Raji (cell line): Measurements from ENCODE around the gene KANSL1L.

Source experiments
- POLR2A ChIP-seq: IDR thresholded peaks from 2 replicates; pipeline ENCODE4 v1.6.1; 2011; ENCODE audit warnings: low read depth, low read length, control low read depth; ENCODE audit not compliant: insufficient read depth

The KANSL1L gene

GRCh38 chr2:210180477-210180876 lies 9.3 kb upstream of the KANSL1L start:
- TF ChIP-seq POLR2A = no peak

- TF ChIP-seq POLR2A = no peak
These were observed 8.3 kb upstream of the KANSL1L start for GRCh38 chr2:210179351-210179990.

- TF ChIP-seq POLR2A = no peak
These were observed 6.6 kb upstream of the KANSL1L start for GRCh38 chr2:210177769-210178168.

GRCh38 chr2:210174086-210174485 lies 2.9 kb upstream of the KANSL1L start:
- TF ChIP-seq POLR2A = no peak

GRCh38 chr2:210172219-210172575 lies 988 bp upstream of the KANSL1L start:
- no peak for TF ChIP-seq POLR2A

GRCh38 chr2:210170446-210171303 lies 534 bp downstream of the KANSL1L start:
- peak; percentile 63 for TF ChIP-seq POLR2A

- no peak for TF ChIP-seq POLR2A
These were observed 1.1 kb downstream of the KANSL1L start for GRCh38 chr2:210170196-210170445.

- TF ChIP-seq POLR2A = no peak
These were observed 1.6 kb downstream of the KANSL1L start for GRCh38 chr2:210169516-210170195.

- no peak for TF ChIP-seq POLR2A
These were observed 4.0 kb downstream of the KANSL1L start for GRCh38 chr2:210167227-210167626.

GRCh38 chr2:210162466-210163124 lies 8.6 kb downstream of the KANSL1L start:
- TF ChIP-seq POLR2A = no peak

GRCh38 chr2:210159059-210159458 lies 12.2 kb downstream of the KANSL1L start:
- no peak for TF ChIP-seq POLR2A

- TF ChIP-seq POLR2A = no peak
These were observed 13.0 kb downstream of the KANSL1L start for GRCh38 chr2:210158236-210158635.

GRCh38 chr2:210157526-210157925 lies 13.7 kb downstream of the KANSL1L start:
- no peak for TF ChIP-seq POLR2A

GRCh38 chr2:210147614-210148013 lies 23.6 kb downstream of the KANSL1L start:
- no peak for TF ChIP-seq POLR2A

GRCh38 chr2:210132239-210132638 lies 39.0 kb downstream of the KANSL1L start:
- TF ChIP-seq POLR2A = no peak

GRCh38 chr2:210128961-210129360 lies 42.2 kb downstream of the KANSL1L start:
- TF ChIP-seq POLR2A = no peak
